HG02759 (cell line): Measurements from ENCODE around the gene CFAP52.
A peak's percentile ranks its signal among the peaks of the same experiment; 100 is the strongest.
"Not testable (repeated sequence)": the region's sequence is repeated elsewhere in the genome, so short reads cannot be mapped to it uniquely, and the experiment has no call there.

Experiments
- ATAC-seq: cut with Tn5 transposase; IDR thresholded peaks from one replicate; pipeline ENCODE4 v1.9.1; 2021; ENCODE audit warnings: mild to moderate bottlenecking, moderate library complexity; ENCODE audit not compliant: unreplicated experiment

The CFAP52 gene

GRCh38 chr17:9644910-9645751 is 68.7 kb downstream of the CFAP52 start, which contains the start of gene USP43:
TSS of gene USP43 (plus strand) at chr17:9645517. CDS start at chr17:9645633, 116 bp downstream.
- ATAC-seq, result no peak

GRCh38 chr17:9645851-9646545 is 69.6 kb downstream of the CFAP52 start:
- no peak for ATAC-seq

- ATAC-seq, result no peak
These were observed 70.1 kb downstream of the CFAP52 start for GRCh38 chr17:9646546-9646885.

GRCh38 chr17:9647014-9647413 is 70.6 kb downstream of the CFAP52 start:
- ATAC-seq, result no peak

GRCh38 chr17:9648521-9649110 is 72.2 kb downstream of the CFAP52 start:
- no peak for ATAC-seq

GRCh38 chr17:9658593-9659211 is 82.3 kb downstream of the CFAP52 start:
- no peak for ATAC-seq

GRCh38 chr17:9661027-9661426 is 84.6 kb downstream of the CFAP52 start:
- no peak for ATAC-seq

GRCh38 chr17:9663511-9663910 is 87.1 kb downstream of the CFAP52 start:
- ATAC-seq, result not testable (repeated sequence)

GRCh38 chr17:9666461-9667050 is 90.1 kb downstream of the CFAP52 start:
- ATAC-seq, result no peak

GRCh38 chr17:9668517-9668916 is 92.1 kb downstream of the CFAP52 start:
- no peak for ATAC-seq

- no peak for ATAC-seq
These were observed 93.1 kb downstream of the CFAP52 start for GRCh38 chr17:9669551-9670008.

- ATAC-seq, result no peak
These were observed 94.2 kb downstream of the CFAP52 start for GRCh38 chr17:9670596-9670995.

GRCh38 chr17:9671559-9671958 is 95.1 kb downstream of the CFAP52 start:
- ATAC-seq, result no peak

- ATAC-seq, result no peak
These were observed 95.8 kb downstream of the CFAP52 start for GRCh38 chr17:9672266-9672665.

GRCh38 chr17:9672691-9673090 is 96.2 kb downstream of the CFAP52 start:
- ATAC-seq, result no peak

GRCh38 chr17:9676084-9676483 is 99.6 kb downstream of the CFAP52 start:
- no peak for ATAC-seq

GRCh38 chr17:9676820-9677310 is 100.4 kb downstream of the CFAP52 start:
- peak; percentile 81 for ATAC-seq

GRCh38 chr17:9677411-9677810 is 101.0 kb downstream of the CFAP52 start:
- no peak for ATAC-seq

GRCh38 chr17:9677896-9678295 is 101.5 kb downstream of the CFAP52 start:
- no peak for ATAC-seq

GRCh38 chr17:9684955-9685621 is 108.6 kb downstream of the CFAP52 start:
- no peak for ATAC-seq
